GM23338 (cell line): ENCODE results near the gene TUFT1. TPM values are rescaled to one million over a fixed set of nuclear protein-coding genes. Genes with fewer than 3 reads are reported as not detected.
A peak's percentile ranks its signal among the peaks of the same experiment; 100 is the strongest.

ENCODE experiments used
- ATAC-seq: fragments of 200-7000 bp; cut with Tn5 transposase; 3 replicates; pipeline ENCODE4 v1.9.1; 2020
- DNase-seq: peaks from one replicate; pipeline ENCODE4 v3.0.0-alpha.2; 2015; ENCODE audit warnings: low spot score
- H2AFZ ChIP-seq: fragments of 200-600 bp; sonication (generic); 2 replicates; pipeline ENCODE4 v1.8.0; 2016; ENCODE audit warnings: antibody characterized with exemption, mild to moderate bottlenecking, moderate library complexity
- H3F3A ChIP-seq: fragments of 200-600 bp; sonication (generic); replicated peaks from 2 replicates; pipeline ENCODE4 v1.8.0; 2017; ENCODE audit warnings: antibody characterized with exemption, mixed run types, low read depth
- H3K27ac ChIP-seq: fragments of 200-600 bp; sonication (generic); 2 replicates; pipeline ENCODE4 v1.6.1; 2016; ENCODE audit warnings: low read depth
- H3K27me3 ChIP-seq: fragments of 200-600 bp; sonication (generic); 2 replicates; pipeline ENCODE4 v1.8.0; 2016; ENCODE audit warnings: mild to moderate bottlenecking, mixed run types, moderate library complexity; ENCODE audit not compliant: insufficient read depth
- H3K36me3 ChIP-seq: fragments of 200-600 bp; sonication (generic); 2 replicates; pipeline ENCODE4 v1.8.0; 2016; ENCODE audit warnings: mild to moderate bottlenecking; ENCODE audit not compliant: insufficient read depth
- H3K4me1 ChIP-seq: fragments of 200-600 bp; sonication (generic); 2 replicates; pipeline ENCODE4 v1.8.0; 2016; ENCODE audit warnings: mild to moderate bottlenecking, moderate library complexity; ENCODE audit not compliant: insufficient read depth
- H3K4me2 ChIP-seq: fragments of 200-600 bp; sonication (generic); 2 replicates; pipeline ENCODE4 v1.7.1; 2017; ENCODE audit warnings: mixed run types
- H3K4me3 ChIP-seq: fragments of 200-600 bp; sonication (generic); 2 replicates; pipeline ENCODE4 v1.6.1; 2016; ENCODE audit warnings: mixed run types
- H3K79me2 ChIP-seq: fragments of 200-600 bp; sonication (generic); replicated peaks from 2 replicates; pipeline ENCODE4 v1.8.0; 2017; ENCODE audit warnings: mild to moderate bottlenecking; ENCODE audit not compliant: insufficient read depth
- H3K9me2 ChIP-seq: fragments of 200-600 bp; sonication (generic); 2 replicates; pipeline ENCODE4 v1.8.0; 2017; ENCODE audit not compliant: insufficient read depth
- H4K20me1 ChIP-seq: fragments of 200-600 bp; sonication (generic); replicated peaks from 2 replicates; pipeline ENCODE4 v1.8.0; 2017; ENCODE audit warnings: mild to moderate bottlenecking; ENCODE audit not compliant: insufficient read depth
- H3K27ac Mint-ChIP-seq: 2 replicates; pipeline ENCODE4 v1.8.0; 2020; ENCODE audit warnings: inconsistent platforms, mild to moderate bottlenecking, moderate library complexity, mixed read lengths
- H3K27me3 Mint-ChIP-seq: 3 replicates; pipeline ENCODE4 v1.8.0; 2022; ENCODE audit warnings: low read depth, mild to moderate bottlenecking, moderate library complexity, mixed read lengths, inconsistent platforms; ENCODE audit not compliant: insufficient read depth, poor library complexity
- H3K36me3 Mint-ChIP-seq: 3 replicates; pipeline ENCODE4 v1.8.0; 2021; ENCODE audit warnings: low read depth, mild to moderate bottlenecking, inconsistent platforms, moderate library complexity, mixed read lengths
- H3K4me1 Mint-ChIP-seq: 3 replicates; pipeline ENCODE4 v1.8.0; 2020; ENCODE audit warnings: mild to moderate bottlenecking, inconsistent platforms, mixed read lengths
- H3K4me3 Mint-ChIP-seq: 3 replicates; pipeline ENCODE4 v1.8.0; 2021; ENCODE audit warnings: moderate library complexity, mild to moderate bottlenecking, inconsistent platforms, mixed read lengths
- H3K9me3 Mint-ChIP-seq: 3 replicates; pipeline ENCODE4 v1.8.0; 2020; ENCODE audit warnings: moderate library complexity, mild to moderate bottlenecking, inconsistent platforms, mixed read lengths
- CREB1 ChIP-seq: fragments of 250-450 bp; sonication (Bioruptor Pico); IDR thresholded peaks from 2 replicates; pipeline ENCODE4 v1.5.0; 2020; ENCODE audit warnings: low read depth, mild to moderate bottlenecking, moderate library complexity
- ETS1 ChIP-seq: IDR thresholded peaks from 2 replicates; pipeline ENCODE4 v1.6.1; 2016; ENCODE audit warnings: antibody characterized with exemption
- EZH2 ChIP-seq: fragments of 200-600 bp; sonication (generic); IDR thresholded peaks from one replicate; pipeline ENCODE4 v1.8.0; 2017; ENCODE audit warnings: antibody characterized with exemption, mild to moderate bottlenecking, low read depth; ENCODE audit not compliant: unreplicated experiment
- EZH2phosphoT487 ChIP-seq: fragments of 200-600 bp; sonication (generic); IDR thresholded peaks from one replicate; pipeline ENCODE4 v1.8.1; 2018; ENCODE audit warnings: antibody characterized with exemption; ENCODE audit not compliant: unreplicated experiment
- JUNB ChIP-seq: IDR thresholded peaks from one replicate; pipeline ENCODE4 v1.6.1; 2016; ENCODE audit warnings: antibody characterized with exemption; ENCODE audit not compliant: unreplicated experiment
- POLR2AphosphoS5 ChIP-seq: IDR thresholded peaks from 2 replicates; pipeline ENCODE4 v1.6.1; 2016; ENCODE audit warnings: antibody characterized with exemption, low read depth
- REST ChIP-seq: IDR thresholded peaks from one replicate; pipeline ENCODE4 v1.6.1; 2018; ENCODE audit warnings: antibody characterized with exemption; ENCODE audit not compliant: unreplicated experiment
- STAT1 ChIP-seq: IDR thresholded peaks from one replicate; pipeline ENCODE4 v1.6.1; 2016; ENCODE audit warnings: antibody characterized with exemption; ENCODE audit not compliant: unreplicated experiment
- ZNF114 ChIP-seq: fragments of 250-450 bp; sonication (Bioruptor Pico); IDR thresholded peaks from 2 replicates; pipeline ENCODE4 v1.5.0; 2020; ENCODE audit warnings: mild to moderate bottlenecking, moderate library complexity
- ZNF331 ChIP-seq: fragments of 250-450 bp; sonication (Bioruptor Pico); IDR thresholded peaks from 2 replicates; pipeline ENCODE4 v1.5.0; 2020; ENCODE audit warnings: low read depth, mild to moderate bottlenecking, moderate library complexity
- long read RNA-seq: library from polyadenylated mRNA; unstranded; transcript quantifications from one replicate; pipeline ENCODE4 v2.0.0, GENCODE V29; 2020; ENCODE audit not compliant: unreplicated experiment
- polyA plus RNA-seq: library from polyadenylated mRNA; unstranded; fragments of >200 nt; fragmentation: Nextera tagmentation; extraction: Ambion mirVana; gene quantifications from 2 replicates; pipeline ENCODE4 v1.2.1, GENCODE V29; 2016
- total RNA-seq: library from RNA; depleted of rRNA; stranded (reverse); fragments of >200 nt; shearing (Covaris generic); gene quantifications from 2 replicates; pipeline ENCODE4 v1.2.3, GENCODE V29; 2014; rRNA removed

Gene TUFT1
- 10.4 and 11.9 TPM in 2 replicates for total RNA-seq
- 5.6 and 6.0 TPM in 2 replicates for polyA plus RNA-seq
- long read RNA-seq, partial matches to known transcripts: 0 of 3 reads
- long read RNA-seq, other reads (novel, unspliced or antisense): 1 of 3 reads

GRCh38 chr1:151540021-151540981 lies at the start of gene TUFT1:
Gene TUFT1, plus strand, starts transcription at chr1:151540309. Its CDS starts 58 bp downstream, at chr1:151540367.
- H3K27me3 Mint-ChIP-seq: peaks cover 19% of the 10 kb centered on the region
- DNase-seq: peak; percentile 99
- Histone ChIP-seq H3K79me2 (peaks cover 40% of the 10 kb centered on the region), H4K20me1 (peaks cover 8% of the 10 kb centered on the region; the same call in 1 of the 2 replicates), H3F3A (no peaks in the 10 kb centered on the region), H3K9me2 (no peaks in the 10 kb centered on the region), H3K27me3 (0 out of 2 replicates have a peak, but pooled peaks cover 6% of the 10 kb centered on the region), H3K27ac (peak within 1 kb of the TSS; percentile 89), H2AFZ (peak within 1 kb of the TSS; percentile 54; the same call in 1 of the 2 replicates), H3K36me3 (peaks cover 30% of the 10 kb centered on the region), H3K4me2 (peak within 1 kb of the TSS; percentile 84), H3K4me1 (peaks cover 8% of the 10 kb centered on the region), H3K4me3 (peak within 1 kb of the TSS; percentile 83)
- TF ChIP-seq POLR2AphosphoS5 (peak; percentile 99), STAT1 (no peak), CREB1 (CRISPR knock-in tag) (0 out of 2 replicates have a peak, but pooled peaks have one; percentile 8), ZNF114 (no peak), REST (no peak), JUNB (no peak)
- peak within 1 kb of the TSS; percentile 96 for H3K4me3 Mint-ChIP-seq
- ATAC-seq: peak; percentile 86
- H3K36me3 Mint-ChIP-seq: peaks cover 29% of the 10 kb centered on the region
- peaks cover 22% of the 10 kb centered on the region for H3K4me1 Mint-ChIP-seq
- H3K9me3 Mint-ChIP-seq: no peaks in the 10 kb centered on the region; the same call in 2 of the 3 replicates
- peak within 1 kb of the TSS; percentile 99 for H3K27ac Mint-ChIP-seq

GRCh38 chr1:151491641-151492040 lies 48.5 kb upstream of the TUFT1 start:
- Mint-ChIP-seq H3K9me3 (no peaks in the 10 kb centered on the region), H3K4me1 (peaks cover 4% of the 10 kb centered on the region; the same call in 1 of the 3 replicates), H3K36me3 (no peaks in the 10 kb centered on the region), H3K4me3 (no peak overlapping the region), H3K27me3 (peaks cover 9% of the 10 kb centered on the region), H3K27ac (no peak overlapping the region)
- no peaks in the 10 kb centered on the region for H3K9me2 ChIP-seq
- no peak overlapping the region for H3K4me3 ChIP-seq
- H3K4me2 ChIP-seq: no peak overlapping the region
- no peak overlapping the region for H2AFZ ChIP-seq
- no peaks in the 10 kb centered on the region for H3F3A ChIP-seq
- H3K79me2 ChIP-seq: no peaks in the 10 kb centered on the region
- TF ChIP-seq EZH2 (no peak), ZNF114 (no peak), ETS1 (no peak), EZH2phosphoT487 (no peak), ZNF331 (CRISPR knock-in tag) (no peak), REST (no peak)
- no peak for ATAC-seq
- no peaks in the 10 kb centered on the region for H4K20me1 ChIP-seq
- H3K27me3 ChIP-seq: no peaks in the 10 kb centered on the region
- H3K27ac ChIP-seq: no peak overlapping the region
- H3K36me3 ChIP-seq: no peaks in the 10 kb centered on the region
- no peaks in the 10 kb centered on the region; the same call in 1 of the 2 replicates for H3K4me1 ChIP-seq
- no peak for DNase-seq
